IPS-11a (cell line): Measurements from ENCODE around the gene NMUR1.

ENCODE experiments used
- H3K4me3 ChIP-seq: one replicate; pipeline ENCODE4 v1.5.1; 2013; ENCODE audit warnings: low read depth, low read length, control low read depth

Gene NMUR1

DNA sequence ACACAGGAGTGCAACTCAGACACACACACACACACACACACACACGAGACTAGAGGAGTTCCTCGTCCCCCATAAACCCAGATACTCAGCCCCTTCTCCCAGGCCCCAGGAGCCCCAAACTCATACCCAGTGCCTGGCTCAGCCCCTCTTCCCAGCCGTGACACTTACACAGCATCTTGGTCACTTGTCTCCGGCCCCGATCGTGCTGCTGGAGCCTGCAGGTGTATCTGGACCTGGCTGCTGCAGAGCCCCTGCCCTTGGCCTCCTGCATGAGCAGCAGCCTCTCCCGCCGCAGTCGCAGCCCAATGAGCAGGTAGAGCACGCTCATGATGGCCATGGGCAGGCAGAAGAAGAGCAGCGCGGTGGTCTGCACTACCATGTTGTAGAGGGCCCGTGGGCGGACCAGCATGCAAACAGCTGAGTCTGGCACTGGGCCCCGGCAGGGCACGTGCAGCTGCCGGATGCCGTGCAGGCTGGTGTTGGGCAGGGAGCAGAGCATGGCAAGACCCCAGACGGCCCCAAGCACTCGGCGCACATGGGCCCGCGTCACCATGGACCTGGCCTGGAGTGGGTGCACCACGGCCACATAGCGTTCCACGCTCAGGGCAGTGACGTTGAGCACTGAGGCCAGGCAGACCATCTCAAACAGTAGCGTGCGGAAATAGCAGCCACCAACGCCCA, 2.1 kb downstream of the NMUR1 start:
- H3K4me3 ChIP-seq: no peak overlapping the region

DNA sequence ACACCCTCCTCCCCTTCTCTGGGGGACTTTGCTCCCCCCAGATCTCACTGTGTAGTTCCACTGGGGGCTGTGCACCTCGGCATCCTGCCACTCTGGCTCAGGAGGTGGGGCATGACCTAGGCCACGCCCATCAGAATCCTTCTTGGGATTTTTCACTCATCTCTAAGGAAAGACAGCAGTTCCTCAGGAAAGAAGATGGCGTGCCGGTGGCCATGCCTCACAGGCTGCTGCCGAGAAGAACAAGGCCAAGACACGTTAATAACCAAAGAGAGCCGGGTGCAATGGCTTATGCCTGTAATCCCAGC, 3.2 kb downstream of the NMUR1 start:
- no peak overlapping the region for H3K4me3 ChIP-seq

DNA sequence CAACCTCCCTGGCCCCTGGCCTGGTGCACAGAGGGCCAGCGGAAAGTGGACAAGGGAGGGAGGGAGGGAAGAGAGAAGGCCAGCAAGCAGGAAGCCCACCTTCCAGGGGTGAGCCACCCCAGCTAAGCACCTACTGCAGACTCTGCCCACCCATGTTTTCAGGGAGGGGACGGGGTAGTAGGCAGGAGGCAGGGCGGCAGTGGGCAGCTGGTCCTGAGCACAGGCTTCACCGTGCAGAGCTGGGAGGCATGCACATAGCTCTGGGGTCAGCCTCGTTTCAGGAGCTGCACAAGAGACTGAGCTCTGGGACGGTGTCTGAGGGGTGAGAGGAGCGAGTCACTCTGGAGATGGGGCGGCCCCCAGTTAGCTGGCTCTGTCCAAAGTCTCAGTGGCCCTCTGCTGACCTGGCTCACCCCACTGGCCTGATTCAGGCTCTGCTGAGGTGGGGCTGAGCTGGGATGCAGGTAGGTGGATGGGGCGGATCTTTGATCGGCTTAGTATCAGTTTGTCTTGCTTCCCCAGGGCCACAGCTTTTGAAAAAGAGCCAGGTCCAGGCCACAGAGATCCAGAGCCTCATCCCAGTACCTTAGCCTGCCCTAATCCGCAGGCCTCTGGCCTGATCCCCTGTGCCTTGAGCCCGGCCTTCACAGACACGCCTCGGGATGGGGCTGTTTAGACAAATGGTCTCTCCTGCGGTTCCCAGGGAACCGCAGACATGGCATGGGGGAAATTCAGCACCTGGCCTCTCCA, 3.7 kb downstream of the NMUR1 start:
- H3K4me3 ChIP-seq: no peak overlapping the region

- no peak overlapping the region for H3K4me3 ChIP-seq
Observed at GRCh38 chr2:231525248-231526163, 4.7 kb downstream of the NMUR1 start.

DNA sequence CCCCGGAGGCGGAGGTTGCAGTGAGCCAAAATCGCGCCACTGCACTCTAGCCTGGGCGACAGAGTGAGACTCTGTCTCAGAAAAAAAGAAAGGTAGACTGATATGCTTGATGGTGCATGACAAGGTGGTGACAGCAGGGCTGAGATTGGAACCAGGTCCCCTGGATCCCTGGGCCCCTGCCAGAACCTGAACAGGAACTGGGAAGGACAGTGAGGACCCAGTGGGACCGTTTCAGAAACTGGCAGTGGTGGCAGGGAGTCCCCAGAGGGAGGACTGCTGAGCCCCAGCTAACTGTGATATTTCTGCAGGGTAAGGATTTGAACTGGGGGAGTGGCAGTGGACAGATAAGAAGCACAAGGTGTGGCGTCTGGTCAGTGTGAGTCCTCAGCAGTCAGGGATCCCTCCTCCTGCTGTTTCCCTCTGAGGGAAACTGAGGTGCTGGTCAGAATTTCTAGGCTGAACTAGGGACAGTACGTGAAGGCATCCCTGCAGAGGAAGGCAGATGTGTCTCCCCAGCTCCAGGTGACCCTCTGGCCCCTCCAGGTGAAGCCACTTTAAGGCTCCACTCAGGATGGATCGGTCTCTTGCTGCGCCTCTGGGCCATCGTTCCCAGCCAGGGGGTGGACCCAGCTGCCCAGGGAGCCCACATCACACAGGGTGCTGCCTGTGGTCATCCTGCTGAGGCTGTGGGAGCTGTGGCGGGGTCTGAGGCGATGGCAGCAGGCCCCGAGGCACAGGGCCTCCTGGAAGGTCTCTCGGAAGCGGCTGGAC, 5.6 kb downstream of the NMUR1 start:
- H3K4me3 ChIP-seq: no peak overlapping the region

GRCh38 chr2:231523451-231524285, 6.6 kb downstream of the NMUR1 start:
- no peak overlapping the region for H3K4me3 ChIP-seq

DNA sequence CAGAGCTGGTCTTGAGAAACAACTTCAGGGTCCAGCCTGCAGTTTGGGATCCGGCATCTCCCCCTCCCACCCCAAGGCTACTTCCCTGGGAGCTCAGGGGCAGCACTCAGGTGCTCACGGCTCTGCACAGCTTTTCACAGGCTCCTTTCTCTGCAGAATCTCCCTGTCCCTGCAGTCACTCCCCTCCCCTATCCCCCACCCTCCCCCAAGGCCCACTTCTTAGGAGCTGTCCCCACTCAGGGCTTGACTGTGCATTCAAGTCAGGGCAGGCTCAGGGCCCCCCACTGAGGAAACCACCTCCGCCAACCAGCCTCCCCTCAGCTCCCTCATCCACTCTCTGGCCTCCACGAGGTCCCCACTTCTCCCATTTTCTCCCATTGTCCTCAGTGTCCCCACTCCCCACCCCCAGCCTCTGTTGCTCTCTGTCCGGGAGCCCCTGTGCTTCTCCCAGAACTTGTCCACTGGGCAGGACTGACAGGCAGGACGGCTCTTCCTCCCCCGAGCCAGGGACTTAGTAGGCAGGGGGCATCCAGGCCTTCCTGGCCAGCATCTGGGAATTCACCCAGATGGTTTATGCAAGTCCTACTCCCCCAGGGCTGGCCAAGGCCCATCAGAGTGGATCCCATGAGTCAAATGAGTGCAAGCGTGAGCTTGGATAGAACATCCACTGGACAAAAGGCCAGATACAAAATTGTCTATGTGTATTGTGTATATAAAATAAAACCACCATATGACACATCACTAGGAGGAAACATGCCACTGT, 7.6 kb downstream of the NMUR1 start:
- no peak overlapping the region for H3K4me3 ChIP-seq

DNA sequence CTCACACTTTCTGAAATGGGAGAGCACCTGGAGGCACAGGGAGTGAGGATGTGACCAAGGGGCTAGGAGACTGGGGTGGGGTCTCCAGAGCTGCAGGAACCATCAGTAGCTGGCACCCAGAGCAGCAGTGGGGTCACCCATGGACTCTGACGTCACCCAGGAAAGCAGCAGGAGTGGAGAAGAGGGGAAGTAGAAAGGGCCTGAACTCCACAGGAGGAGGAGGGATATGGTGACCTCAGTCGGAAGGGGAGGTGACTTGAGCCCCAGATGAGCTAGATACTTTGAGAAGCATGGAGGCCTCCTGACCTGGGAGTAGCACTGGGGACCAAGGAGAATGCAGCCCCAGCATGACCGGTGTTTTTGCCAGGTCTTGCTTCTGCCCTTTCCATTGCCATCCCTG, 8.8 kb downstream of the NMUR1 start:
- no peak overlapping the region for H3K4me3 ChIP-seq

DNA sequence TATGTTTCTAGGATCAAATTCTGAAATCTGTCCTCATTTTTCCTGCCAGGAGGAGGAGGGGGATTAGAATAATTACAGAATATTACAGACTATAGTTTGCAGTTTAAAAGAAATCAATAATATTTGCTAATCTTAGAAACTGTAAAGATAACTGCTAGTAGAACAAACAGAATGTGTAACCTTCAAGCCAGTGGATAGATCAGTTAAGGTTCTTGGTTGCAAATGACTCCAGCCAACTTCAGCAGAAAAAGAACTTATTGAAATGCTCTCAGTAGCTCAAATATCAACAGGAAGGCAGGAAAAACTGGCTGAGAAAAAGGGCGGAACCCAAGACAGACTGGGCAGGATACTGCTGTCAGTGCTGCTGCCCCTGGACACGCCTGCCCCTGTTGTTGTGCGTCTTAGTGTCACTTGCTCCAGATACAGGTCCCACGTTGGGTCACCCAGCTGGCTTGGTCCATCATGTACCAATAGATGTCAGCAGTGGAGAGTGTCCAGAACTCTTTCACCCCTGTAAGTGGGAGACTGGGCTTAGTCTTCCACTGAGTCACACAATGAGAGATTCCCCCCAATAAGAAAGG, 10.2 kb downstream of the NMUR1 start:
- H3K4me3 ChIP-seq: no peak overlapping the region

DNA sequence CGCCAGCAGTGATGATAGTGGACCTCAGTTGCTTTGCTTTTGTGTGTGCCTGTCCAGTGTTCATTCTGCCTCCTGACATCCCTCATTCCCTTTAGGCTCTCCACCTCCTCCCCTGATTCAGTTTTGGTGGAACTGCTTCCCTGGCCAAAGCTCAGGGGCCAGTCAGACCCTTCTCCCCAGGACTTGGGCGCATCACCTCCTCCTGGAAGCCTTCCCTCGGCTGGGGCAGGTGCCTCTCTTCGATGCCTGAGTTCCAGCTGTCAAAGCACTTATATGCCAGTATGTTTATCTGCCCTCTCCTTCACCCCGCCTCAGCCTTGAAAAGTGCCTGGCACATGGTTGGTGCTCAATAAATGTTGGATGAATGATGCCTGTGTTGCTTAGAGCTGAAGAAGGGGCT, 11.5 kb downstream of the NMUR1 start:
- H3K4me3 ChIP-seq: no peak overlapping the region

DNA sequence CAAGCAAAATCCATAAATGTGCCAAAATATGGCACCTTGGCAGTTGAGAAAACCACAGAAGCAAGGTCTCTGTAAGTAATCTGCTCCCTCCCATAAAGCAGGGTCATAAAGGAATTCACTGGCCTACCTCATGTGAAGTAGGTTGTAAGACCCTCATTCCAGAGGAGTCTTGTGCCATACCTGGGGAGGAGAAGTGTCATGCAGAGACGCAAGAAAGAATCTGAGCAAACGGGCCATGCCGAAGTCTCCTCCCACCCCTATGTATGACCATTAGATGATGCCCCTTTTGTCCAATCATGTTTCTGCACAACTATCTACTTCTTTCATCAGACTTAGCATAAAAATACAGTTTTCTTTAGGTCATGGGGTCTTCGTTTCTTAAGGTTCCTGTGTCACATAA, 14.6 kb downstream of the NMUR1 start:
- H3K4me3 ChIP-seq: no peak overlapping the region

DNA sequence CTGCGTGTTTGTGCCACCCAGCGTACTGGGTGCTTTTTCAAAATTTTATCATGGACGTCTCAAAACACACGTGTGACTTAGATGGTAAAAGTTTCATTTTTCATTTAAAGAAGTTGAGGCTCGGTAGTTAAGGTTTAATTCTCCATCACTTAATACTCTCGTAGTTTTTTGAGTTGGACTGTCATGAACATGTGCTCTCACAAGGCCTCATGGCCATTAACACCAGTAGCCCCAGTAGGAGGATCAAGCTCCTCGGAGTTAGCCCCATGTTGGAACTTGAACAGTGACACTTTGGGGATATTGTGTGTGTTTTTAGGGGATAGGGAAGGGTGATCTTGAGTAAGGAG, 15.3 kb downstream of the NMUR1 start:
- peak overlapping the region; percentile 62 for H3K4me3 ChIP-seq

GRCh38 chr2:231514225-231514950, 15.9 kb downstream of the NMUR1 start:
- peak overlapping the region; percentile 87 for H3K4me3 ChIP-seq

GRCh38 chr2:231513746-231514224, 16.5 kb downstream of the NMUR1 start:
- peak overlapping the region; percentile 87 for H3K4me3 ChIP-seq

GRCh38 chr2:231512222-231512621, 18.0 kb downstream of the NMUR1 start:
- no peak overlapping the region for H3K4me3 ChIP-seq

DNA sequence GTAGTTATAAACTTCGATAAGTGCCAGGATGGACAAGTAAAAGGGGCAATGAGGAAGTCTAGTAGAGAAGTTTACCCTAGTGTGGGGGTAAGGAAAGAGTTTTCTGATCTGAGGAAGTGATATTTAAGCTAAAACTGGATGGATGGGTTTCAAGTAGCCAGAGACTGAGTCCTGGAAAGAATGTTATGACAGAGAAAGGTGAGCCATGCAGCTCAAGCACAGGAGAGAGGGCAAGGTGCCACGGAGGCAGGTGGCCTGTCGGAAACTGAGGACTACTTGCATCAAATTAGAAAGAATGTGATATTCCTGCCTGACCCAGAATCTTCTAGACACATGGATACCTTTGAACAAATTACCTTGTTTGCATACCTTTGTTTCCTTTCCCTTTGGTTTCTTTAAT, 26.5 kb downstream of the NMUR1 start:
- H3K4me3 ChIP-seq: no peak overlapping the region

GRCh38 chr2:231502596-231502995, 27.6 kb downstream of the NMUR1 start:
- no peak overlapping the region for H3K4me3 ChIP-seq

DNA sequence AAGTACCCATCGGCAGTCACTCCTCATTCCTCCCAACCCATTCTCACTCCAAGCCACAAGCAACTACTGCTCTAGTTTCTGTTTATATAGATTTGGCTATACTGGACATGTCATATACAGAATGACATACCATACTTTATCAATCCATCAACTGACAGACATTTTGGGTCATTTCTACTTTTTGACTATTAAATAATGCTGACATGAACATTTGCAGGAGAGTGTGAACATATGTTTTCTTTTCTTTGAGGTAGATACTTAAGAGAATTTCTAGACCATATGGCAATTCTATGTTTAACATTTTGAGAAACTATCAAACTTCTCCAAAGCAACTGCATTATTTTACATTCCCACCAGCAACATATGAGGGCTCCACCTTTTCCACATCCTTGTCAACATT, 32.6 kb downstream of the NMUR1 start:
- H3K4me3 ChIP-seq: no peak overlapping the region
